H1 (cell line): ENCODE data around the gene RANBP6. TPM values are rescaled to one million over a fixed set of nuclear protein-coding genes. Genes with fewer than 3 reads are reported as not detected.

Source experiments
- CTCF ChIA-PET: fragments of 300-600 bp; sonication (Branson Sonifier 250); formaldehyde crosslinking; loops from one replicate; lab custom pipeline; 2021; ENCODE audit not compliant: partially characterized antibody; lab: Charles Lee
- POLR2A ChIA-PET: fragments of 300-600 bp; sonication (Branson Sonifier 250); formaldehyde crosslinking; loops from one replicate; lab custom pipeline; 2021; ENCODE audit warnings: inconsistent platforms; ENCODE audit not compliant: partially characterized antibody; lab: Charles Lee
- DNase-seq, 2 experiments: peaks; one replicate each; pipeline versions ENCODE4 v3.0.0 to v3.0.0-alpha.2; 2010 to 2022; ENCODE audit warnings: low spot score in 2 of 2, low read depth in 1 of 2, mixed read lengths in 1 of 2
- FAIRE-seq: peaks from 2 replicates; lab custom pipeline; 2011; peaks lifted over from hg19 to GRCh38; lab: Jason Lieb, UNC
- H2AFZ ChIP-seq: 2 replicates; pipeline ENCODE4 v1.8.1; 2012; ENCODE audit warnings: low read length, inconsistent platforms
- H2AK5ac ChIP-seq: 2 replicates; pipeline ENCODE4 v1.6.1; 2013; ENCODE audit warnings: low read depth, low read length
- H2BK120ac ChIP-seq: replicated peaks from 2 replicates; pipeline ENCODE3; 2013; ENCODE audit warnings: low read depth, low read length, inconsistent platforms
- H2BK12ac ChIP-seq: 2 replicates; pipeline ENCODE4 v1.6.1; 2013; ENCODE audit warnings: low read depth, low read length
- H2BK15ac ChIP-seq: 2 replicates; pipeline ENCODE4 v1.6.1; 2013; ENCODE audit warnings: low read length
- H2BK20ac ChIP-seq: 2 replicates; pipeline ENCODE4 v1.6.1; 2013; ENCODE audit warnings: low read length
- H2BK5ac ChIP-seq: 2 replicates; pipeline ENCODE4 v1.6.1; 2013; ENCODE audit warnings: low read depth, low read length
- H3K14ac ChIP-seq: 2 replicates; pipeline ENCODE4 v1.6.1; 2013; ENCODE audit warnings: inconsistent platforms; ENCODE audit not compliant: insufficient read length
- H3K18ac ChIP-seq: 2 replicates; pipeline ENCODE4 v1.6.1; 2013; ENCODE audit warnings: low read length; ENCODE audit errors: extremely low read depth
- H3K23ac ChIP-seq: 2 replicates; pipeline ENCODE4 v1.6.1; 2013; ENCODE audit warnings: inconsistent platforms; ENCODE audit not compliant: insufficient read length
- H3K23me2 ChIP-seq: 2 replicates; pipeline ENCODE4 v1.6.1; 2013; ENCODE audit warnings: low read depth, low read length
- H3K27ac ChIP-seq: 2 replicates; pipeline ENCODE4 v1.6.1; 2011; ENCODE audit warnings: low read depth, low read length, inconsistent platforms
- H3K27me3 ChIP-seq, 4 experiments: replicated peaks in 1 of 4; 1 replicate in 1 of 4; 2 replicates in 3 of 4; pipeline versions ENCODE4 v1.6.1 to v1.8.1; 2011 to 2013; ENCODE audit warnings: low read length in 3 of 4, mild to moderate bottlenecking in 3 of 4, inconsistent platforms in 2 of 4, mixed read lengths in 2 of 4, moderate library complexity in 1 of 4; ENCODE audit not compliant: control insufficient read depth in 3 of 4, insufficient read depth in 3 of 4; ENCODE audit errors: extremely low read depth in 1 of 4
- H3K36me3 ChIP-seq, 4 experiments: 2 replicates each; pipeline versions ENCODE4 v1.6.1 to v1.8.1; 2011 to 2013; ENCODE audit warnings: mild to moderate bottlenecking in 4 of 4, low read length in 3 of 4, moderate library complexity in 2 of 4, control low read depth in 1 of 4, inconsistent platforms in 1 of 4; ENCODE audit not compliant: insufficient read depth in 4 of 4, control insufficient read depth in 2 of 4
- H3K4ac ChIP-seq: replicated peaks from 2 replicates; pipeline ENCODE3; 2013; ENCODE audit warnings: low read length, low read depth, mixed read lengths, inconsistent platforms; ENCODE audit not compliant: insufficient read length
- H3K4me1 ChIP-seq, 4 experiments: replicated peaks in 1 of 4; 1 replicate in 1 of 4; 2 replicates in 3 of 4; pipeline versions ENCODE4 v1.6.1 to v1.8.1; 2011 to 2013; ENCODE audit warnings: low read length in 3 of 4, inconsistent platforms in 2 of 4, mixed read lengths in 1 of 4; ENCODE audit not compliant: insufficient read depth in 4 of 4, control insufficient read depth in 3 of 4
- H3K4me2 ChIP-seq, 2 experiments: 2 replicates each; pipeline versions ENCODE4 v1.6.1 to v1.8.1; 2011 to 2013; ENCODE audit warnings: low read depth in 2 of 2, low read length in 2 of 2, control low read depth in 1 of 2, inconsistent platforms in 1 of 2, mild to moderate bottlenecking in 1 of 2; ENCODE audit not compliant: insufficient read depth in 1 of 2
- H3K4me3 ChIP-seq, 4 experiments: fragments of 200-600, 300-600 bp in 1 of 4; sonication (generic), shearing (Covaris generic), sonication (Bioruptor Twin) in 1 of 4; 2 replicates each; pipeline versions ENCODE4 v1.5.1 to v1.8.1; 2011 to 2016; ENCODE audit warnings: low read length in 4 of 4, low read depth in 3 of 4, control low read depth in 2 of 4, inconsistent platforms in 2 of 4, mild to moderate bottlenecking in 2 of 4, mixed read lengths in 1 of 4, moderate library complexity in 1 of 4; ENCODE audit not compliant: insufficient read depth in 2 of 4; ENCODE audit errors: extremely low read depth in 1 of 4
- H3K56ac ChIP-seq: replicated peaks from 2 replicates; pipeline ENCODE3; 2013; ENCODE audit warnings: low read depth, mild to moderate bottlenecking, mixed read lengths, low read length, inconsistent platforms; ENCODE audit not compliant: insufficient read length
- H3K79me1 ChIP-seq: 2 replicates; pipeline ENCODE4 v1.6.1; 2013; ENCODE audit warnings: low read depth, low read length, control low read depth
- H3K79me2 ChIP-seq, 2 experiments: 2 replicates each; pipeline versions ENCODE4 v1.6.1 to v1.8.1; 2012 to 2013; ENCODE audit warnings: low read length in 2 of 2, mild to moderate bottlenecking in 2 of 2, inconsistent platforms in 1 of 2; ENCODE audit not compliant: insufficient read depth in 2 of 2, control insufficient read depth in 1 of 2
- H3K9ac ChIP-seq, 4 experiments: replicated peaks in 1 of 4; 1 replicate in 1 of 4; 2 replicates in 3 of 4; pipeline versions ENCODE4 v1.6.1 to v1.8.1; 2011 to 2013; ENCODE audit warnings: low read depth in 3 of 4, low read length in 3 of 4, control low read depth in 2 of 4, mild to moderate bottlenecking in 2 of 4, moderate library complexity in 2 of 4, inconsistent platforms in 1 of 4; ENCODE audit errors: extremely low read depth in 1 of 4
- H3K9me3 ChIP-seq, 2 experiments: 2 replicates each; pipeline versions ENCODE4 v1.6.1 to v1.8.1; 2012 to 2013; ENCODE audit warnings: mild to moderate bottlenecking in 2 of 2, moderate library complexity in 2 of 2, control low read depth in 1 of 2, inconsistent platforms in 1 of 2, low read depth in 1 of 2, low read length in 1 of 2, mixed read lengths in 1 of 2; ENCODE audit not compliant: insufficient read depth in 2 of 2
- H4K20me1 ChIP-seq, 2 experiments: replicated peaks in 1 of 2; 2 replicates each; pipeline versions ENCODE3 to v1.8.1; 2011 to 2013; ENCODE audit warnings: inconsistent platforms in 2 of 2, low read length in 2 of 2, mild to moderate bottlenecking in 1 of 2; ENCODE audit not compliant: insufficient read depth in 2 of 2, control insufficient read depth in 1 of 2
- H4K5ac ChIP-seq: 2 replicates; pipeline ENCODE4 v1.6.1; 2013; ENCODE audit warnings: low read length, low read depth, mixed read lengths, inconsistent platforms; ENCODE audit not compliant: insufficient read length
- H4K8ac ChIP-seq: 2 replicates; pipeline ENCODE4 v1.8.0; 2013; ENCODE audit warnings: mild to moderate bottlenecking, moderate library complexity, low read length, inconsistent platforms; ENCODE audit not compliant: insufficient read depth; ENCODE audit errors: extremely low read depth
- H4K91ac ChIP-seq: replicated peaks from 2 replicates; pipeline ENCODE3; 2013; ENCODE audit warnings: low read length, mixed read lengths, inconsistent platforms; ENCODE audit not compliant: insufficient read length
- NANOG ChIP-seq: IDR thresholded peaks from 2 replicates; pipeline ENCODE4 v1.6.1; 2011; ENCODE audit warnings: low read length, low read depth, mild to moderate bottlenecking, inconsistent platforms; ENCODE audit not compliant: insufficient read depth, poor library complexity, severe bottlenecking
- TCF12 ChIP-seq: IDR thresholded peaks from 2 replicates; pipeline ENCODE4 v1.6.1; 2011; ENCODE audit warnings: low read depth, mild to moderate bottlenecking, low read length
- WGBS, 2 experiments: shearing (Covaris generic) in 1 of 2; methylation state at CpG; one replicate each; pipeline versions ENCODE4 v1.1.6 to v1.1.7; 2013 to 2015; ENCODE audit warnings: low lambda C conversion rate in 2 of 2, mixed read lengths in 2 of 2, inconsistent platforms in 1 of 2, low coverage in 1 of 2, missing lambda C conversion rate in 1 of 2; ENCODE audit not compliant: insufficient replicate concordance in 2 of 2, insufficient coverage in 1 of 2, insufficient read length in 1 of 2; ENCODE audit errors: extremely low coverage in 1 of 2, missing lambda C conversion rate in 1 of 2; 5-methylcytosine and 5-hydroxymethylcytosine counted together
- polyA plus RNA-seq, 7 experiments: library from polyadenylated mRNA; depleted of rRNA in 3 of 7; stranded (reverse) in 5 of 7; unstranded in 2 of 7; fragments of >200 nt in 5 of 7; fragments of 200-250 nt in 2 of 7; gene quantifications; 1 replicate in 5 of 7; 2 replicates in 1 of 7; 4 replicates in 1 of 7; pipeline versions ENCODE4 v1.2.1 to v1.2.3, GENCODE V29; 2011 to 2013; ENCODE audit warnings: missing spikeins in 2 of 7, mixed read lengths in 2 of 7
- total RNA-seq: library from RNA; stranded (reverse); fragmentation: NEBNext Ultra II Directional; extraction: Animal tissue kit (Norgen Biotek cat#: 25700); gene quantifications from 2 replicates; pipeline ENCODE4 v1.2.1, GENCODE V29; 2021

Gene RANBP6
- total and polyA plus RNA-seq, 2 of the 8 experiments (the other 6 are each of a cell fraction or from before 2014, with no cell fraction given): 5.7 to 18.8 TPM

GRCh38 chr9:6036391-6036790, 21.0 kb upstream of the RANBP6 start:
- FAIRE-seq (no peak), DNase-seq (no peak)
- Histone ChIP-seq H2BK5ac (no peak overlapping the region), H3K27ac (no peak overlapping the region), H4K91ac (no peak overlapping the region), H3K4me3 (no peak overlapping the region), H3K18ac (no peak overlapping the region), H2BK15ac (no peak overlapping the region), H4K8ac (no peak overlapping the region), H3K4me1 (no peaks in the 10 kb centered on the region; a peak in 1 of 7 replicates), H2BK12ac (no peak overlapping the region), H3K4ac (no peak overlapping the region), H3K23me2 (no peaks in the 10 kb centered on the region; the same call in 1 of the 2 replicates), H3K79me1 (no peaks in the 10 kb centered on the region), H3K9me3 (no peaks in the 10 kb centered on the region), H3K23ac (no peak overlapping the region), H2BK20ac (no peak overlapping the region), H4K5ac (no peak overlapping the region), H2BK120ac (no peak overlapping the region), H4K20me1 (no peaks in the 10 kb centered on the region), H3K27me3 (no peaks in the 10 kb centered on the region), H3K79me2 (no peaks in the 10 kb centered on the region), H3K4me2 (no peak overlapping the region), H2AK5ac (no peak overlapping the region), H3K56ac (no peak overlapping the region), H3K14ac (no peak overlapping the region), H3K36me3 (no peaks in the 10 kb centered on the region), H3K9ac (no peak overlapping the region), H2AFZ (no peak overlapping the region)
- ChIA-PET CTCF (interaction anchor here (0.7 to 1.4 kb wide), 3 partner anchors 9 to 270 kb away, joined by 3 read pairs; no protein-coding TSS in a partner anchor), POLR2A (no interaction called here)
- 94% methylated on average over 3 of the region's 3 CpGs; no CpG with 5 or more reads in 1 of the 2 experiments for WGBS, 2 experiments
- no peak for TF ChIP-seq TCF12
- TF ChIP-seq NANOG: no peak
